Esophagus squamous epithelium (tissue), 4 donors: ENCODE results near the gene SLC25A22.

Source experiments
- POLR2A ChIP-seq, 4 donors: fragments of 450-650 bp; IDR thresholded peaks; one replicate each; pipeline ENCODE4 v1.6.1; 2017; ENCODE audit warnings: antibody characterized with exemption in 4 of 4, mild to moderate bottlenecking in 4 of 4, moderate library complexity in 3 of 4
- TF ChIP-seq, protein P1 (sequence below), 6 experiments: fragments of 450-650 bp in 4 of 6; fragments of 200-600 bp in 2 of 6; sonication (generic) in 2 of 6; IDR thresholded peaks; one replicate each; pipeline ENCODE4 v1.5.1; 2016 to 2019; ENCODE audit warnings: antibody characterized with exemption in 6 of 6, mild to moderate bottlenecking in 4 of 6, moderate library complexity in 4 of 6

DNA sequence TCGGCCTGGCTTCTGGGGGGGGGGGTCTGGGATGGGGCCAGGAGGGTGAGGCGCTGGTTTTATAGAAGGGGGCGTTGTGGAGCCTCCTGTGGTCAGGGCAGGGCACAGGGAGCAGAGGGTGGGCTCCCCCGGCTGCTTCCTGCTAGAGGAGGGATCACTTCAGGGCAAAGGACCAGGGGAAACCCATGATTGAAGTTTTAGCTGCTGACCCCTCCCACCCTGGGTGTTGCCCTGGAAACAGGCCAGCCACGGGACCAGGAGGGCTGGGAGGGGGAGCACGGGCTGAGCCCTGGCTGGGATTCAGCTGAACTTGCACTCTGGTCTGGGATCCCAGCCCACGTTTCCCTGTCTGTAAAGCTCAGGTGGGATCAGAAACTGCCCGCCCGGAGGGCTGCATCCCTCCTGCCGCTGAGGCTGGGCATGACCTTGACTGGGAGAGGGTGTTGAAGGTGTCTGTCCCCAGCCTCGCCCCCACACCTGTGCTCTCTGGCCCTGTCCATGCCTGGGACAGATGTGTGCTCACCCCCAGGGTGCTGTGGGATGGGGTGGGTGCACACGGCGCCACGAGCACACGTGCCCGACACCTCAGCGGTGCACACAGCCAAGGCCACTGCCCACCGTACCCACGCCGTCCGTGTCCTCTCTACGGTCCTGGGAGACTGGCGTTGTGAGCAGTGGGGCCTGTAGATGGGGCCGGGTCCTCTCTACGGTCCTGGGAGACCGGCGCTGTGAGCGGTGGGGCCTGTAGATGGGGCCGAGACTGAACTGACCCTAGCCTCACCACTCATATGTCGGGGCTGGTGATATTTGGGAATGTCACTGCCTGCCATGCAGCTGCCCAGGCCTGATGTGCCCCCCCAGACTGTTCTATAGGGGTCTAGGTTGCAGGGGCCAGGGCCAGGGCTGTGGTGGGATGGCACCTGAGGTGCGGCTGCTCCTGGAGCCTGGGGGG is 46.9 kb upstream of the SLC25A22 start:
- TF ChIP-seq POLR2A (IDR thresholded peaks at IDR 0.05) = no peak
- TF ChIP-seq, protein P1, sequence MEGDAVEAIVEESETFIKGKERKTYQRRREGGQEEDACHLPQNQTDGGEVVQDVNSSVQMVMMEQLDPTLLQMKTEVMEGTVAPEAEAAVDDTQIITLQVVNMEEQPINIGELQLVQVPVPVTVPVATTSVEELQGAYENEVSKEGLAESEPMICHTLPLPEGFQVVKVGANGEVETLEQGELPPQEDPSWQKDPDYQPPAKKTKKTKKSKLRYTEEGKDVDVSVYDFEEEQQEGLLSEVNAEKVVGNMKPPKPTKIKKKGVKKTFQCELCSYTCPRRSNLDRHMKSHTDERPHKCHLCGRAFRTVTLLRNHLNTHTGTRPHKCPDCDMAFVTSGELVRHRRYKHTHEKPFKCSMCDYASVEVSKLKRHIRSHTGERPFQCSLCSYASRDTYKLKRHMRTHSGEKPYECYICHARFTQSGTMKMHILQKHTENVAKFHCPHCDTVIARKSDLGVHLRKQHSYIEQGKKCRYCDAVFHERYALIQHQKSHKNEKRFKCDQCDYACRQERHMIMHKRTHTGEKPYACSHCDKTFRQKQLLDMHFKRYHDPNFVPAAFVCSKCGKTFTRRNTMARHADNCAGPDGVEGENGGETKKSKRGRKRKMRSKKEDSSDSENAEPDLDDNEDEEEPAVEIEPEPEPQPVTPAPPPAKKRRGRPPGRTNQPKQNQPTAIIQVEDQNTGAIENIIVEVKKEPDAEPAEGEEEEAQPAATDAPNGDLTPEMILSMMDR (IDR thresholded peaks at IDR 0.05) = no peak
